Thymus (tissue), 11 donors: Measurements from ENCODE around the gene HSF4. TPM values are rescaled to one million over a fixed set of nuclear protein-coding genes. Genes with fewer than 3 reads are reported as not detected.

Experiments used
- DNase-seq, 9 donors: peaks; one replicate each; pipeline ENCODE4 v3.0.0-alpha.2; 2013; ENCODE audit warnings: low spot score in 9 of 9, low read depth in 6 of 9, missing footprints in 1 of 9
- H3K27ac ChIP-seq, 2 donors: one replicate each; pipeline ENCODE4 v1.5.1; 2013; ENCODE audit warnings: control low read depth in 1 of 2, low read depth in 1 of 2, low read length in 1 of 2, mild to moderate bottlenecking in 1 of 2, moderate library complexity in 1 of 2
- H3K27me3 ChIP-seq, 2 donors: one replicate each; pipeline ENCODE4 v1.5.1; 2013; ENCODE audit warnings: low read length in 1 of 2; ENCODE audit not compliant: control insufficient read depth in 2 of 2, insufficient read depth in 1 of 2
- H3K36me3 ChIP-seq, 2 donors: one replicate each; pipeline ENCODE4 v1.5.1; 2013; ENCODE audit warnings: low read length in 1 of 2, mild to moderate bottlenecking in 1 of 2, moderate library complexity in 1 of 2; ENCODE audit not compliant: control insufficient read depth in 2 of 2, insufficient read depth in 2 of 2
- H3K4me1 ChIP-seq, 2 donors: one replicate each; pipeline ENCODE4 v1.5.1; 2013; ENCODE audit warnings: low read length in 2 of 2; ENCODE audit not compliant: control insufficient read depth in 2 of 2, insufficient read depth in 2 of 2
- H3K4me3 ChIP-seq, 2 donors: one replicate each; pipeline ENCODE4 v1.5.1; 2013; ENCODE audit warnings: low read length in 2 of 2, control low read depth in 1 of 2, mild to moderate bottlenecking in 1 of 2
- H3K9me3 ChIP-seq, 2 donors: one replicate each; pipeline ENCODE4 v1.5.1; 2013; ENCODE audit warnings: low read length in 1 of 2, mild to moderate bottlenecking in 1 of 2; ENCODE audit not compliant: control insufficient read depth in 2 of 2, insufficient read depth in 1 of 2
- WGBS: extraction: QIAGEN DNeasy Blood & Tissue Kit; methylation state at CpG from one replicate; pipeline ENCODE4 v1.1.7; 2013; 5-methylcytosine and 5-hydroxymethylcytosine counted together
- polyA plus RNA-seq: library from polyadenylated mRNA; stranded (reverse); fragments of 200-250 nt; gene quantifications from one replicate; pipeline ENCODE4 v1.2.3, GENCODE V29; 2013
- total RNA-seq: library from RNA; stranded (reverse); fragments of 120-200 nt; gene quantifications from one replicate; pipeline ENCODE4 v1.2.4, GENCODE V29; 2013
- donor health status: healthy.

Gene HSF4
- total and polyA plus RNA-seq, 2 donors = 4.1 to 50.8 TPM

- WGBS = 98% methylated on average over 3 of the region's 3 CpGs
- Histone ChIP-seq H3K4me3 (no peak overlapping the region), H3K27me3 (no peaks in the 10 kb centered on the region), H3K36me3 (peaks cover 31 to 33% of the 10 kb centered on the region in 2 donors), H3K27ac (no peak overlapping the region), H3K4me1 (no peaks in the 10 kb centered on the region), H3K9me3 (no peaks in the 10 kb centered on the region)
- no peak for DNase-seq
These were observed 35.1 kb upstream of the HSF4 start for GRCh38 chr16:67129422-67129821.

DNA sequence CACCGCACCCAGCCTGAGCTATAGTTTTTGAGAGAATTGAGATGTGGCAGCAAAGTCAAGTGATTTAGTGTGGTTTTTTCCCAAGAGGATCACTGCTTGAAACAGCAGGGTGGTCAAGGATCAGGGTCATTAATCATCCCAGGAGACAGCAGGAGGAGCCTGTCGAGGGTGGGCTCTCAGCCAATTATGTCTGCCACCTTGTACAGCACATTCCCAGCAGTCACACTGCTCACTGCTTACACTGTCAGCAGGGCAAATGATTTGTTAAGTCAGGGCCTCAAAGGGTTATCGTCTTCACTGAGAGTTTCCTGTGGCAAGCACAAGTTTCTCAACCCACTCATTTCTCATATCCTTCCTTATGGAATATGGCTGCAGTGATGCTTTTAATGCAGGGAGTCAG lies 26.9 kb upstream of the HSF4 start:
- DNase-seq = no peak
- WGBS = 83% methylated on average over 3 of the region's 3 CpGs
- H3K36me3 ChIP-seq = peaks cover 58 to 70% of the 10 kb centered on the region in 2 donors

GRCh38 chr16:67141391-67141790 lies 23.2 kb upstream of the HSF4 start:
- no peak for DNase-seq
- H3K4me3 ChIP-seq = no peak overlapping the region
- over 99% methylated on average over 13 of the region's 13 CpGs for WGBS

More for the DNA sequence above, 26.9 kb upstream of the HSF4 start:
- Histone ChIP-seq H3K4me1 (no peaks in the 10 kb centered on the region), H3K9me3 (no peaks in the 10 kb centered on the region), H3K27me3 (no peaks in the 10 kb centered on the region), H3K4me3 (no peak overlapping the region), H3K27ac (no peak overlapping the region)

GRCh38 chr16:67142342-67142741 lies 22.2 kb upstream of the HSF4 start:
- no peaks in the 10 kb centered on the region for H3K27me3 ChIP-seq
- H3K4me3 ChIP-seq = no peak overlapping the region
- H3K27ac ChIP-seq = no peak overlapping the region
- no peak for DNase-seq
- H3K4me1 ChIP-seq = no peaks in the 10 kb centered on the region
- H3K36me3 ChIP-seq = peaks cover 71 to 84% of the 10 kb centered on the region in 2 donors
- WGBS = 97% methylated on average over 9 of the region's 9 CpGs
- no peaks in the 10 kb centered on the region for H3K9me3 ChIP-seq

More at GRCh38 chr16:67141391-67141790, 23.2 kb upstream of the HSF4 start:
- Histone ChIP-seq H3K9me3 (no peaks in the 10 kb centered on the region), H3K27ac (no peak overlapping the region), H3K27me3 (no peaks in the 10 kb centered on the region), H3K36me3 (peaks cover 61 to 79% of the 10 kb centered on the region in 2 donors), H3K4me1 (no peaks in the 10 kb centered on the region)

DNA sequence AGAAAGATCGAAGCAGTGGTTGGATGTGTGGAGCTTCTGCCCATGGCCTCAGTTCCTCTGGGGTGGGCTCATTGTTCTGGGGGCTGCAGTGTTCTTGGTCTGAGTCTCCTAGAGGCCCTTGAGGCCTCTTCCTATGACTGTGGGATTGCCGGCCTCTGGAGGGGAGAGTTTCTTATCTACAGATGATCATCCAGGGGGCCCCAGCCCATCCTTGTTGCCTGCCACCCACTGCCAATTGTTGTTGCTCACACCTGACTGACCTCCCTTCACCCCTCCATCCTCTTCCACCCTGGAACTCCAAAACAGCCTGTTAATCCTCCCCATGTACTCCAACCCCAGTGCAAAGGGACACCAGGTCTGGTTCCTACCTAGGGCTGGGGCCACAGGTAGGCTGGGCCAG lies 19.6 kb upstream of the HSF4 start:
- DNase-seq = no peak
- 99% methylated on average over 2 of the region's 2 CpGs for WGBS
- H3K4me3 ChIP-seq = no peak overlapping the region

DNA sequence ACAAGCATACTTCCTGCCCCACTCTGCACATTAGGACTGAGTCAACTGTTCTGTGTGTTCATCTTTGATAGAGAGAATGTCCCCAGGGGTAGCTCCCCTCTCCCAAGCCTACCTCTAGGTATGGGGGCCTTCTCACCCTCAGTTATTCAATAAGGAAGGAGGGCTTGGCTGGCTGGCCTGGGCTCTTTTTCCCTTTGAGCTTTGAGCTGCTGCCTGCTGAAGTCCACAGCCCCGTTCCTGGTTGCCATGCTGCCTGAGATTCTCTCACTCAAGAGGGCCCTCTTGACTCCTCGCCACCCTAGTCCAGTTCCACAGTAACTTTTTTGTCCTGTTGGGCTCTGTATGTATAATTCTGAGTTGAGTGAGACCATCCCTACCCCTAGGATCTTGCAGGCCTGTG lies 18.8 kb upstream of the HSF4 start:
- DNase-seq = no peak
- H3K4me3 ChIP-seq = no peak overlapping the region
- peaks cover 5 to 11% of the 10 kb centered on the region in 2 donors for H3K9me3 ChIP-seq
- H3K27ac ChIP-seq = no peak overlapping the region
- WGBS = 97% methylated on average over 2 of the region's 2 CpGs
- peaks cover 69 to 73% of the 10 kb centered on the region in 2 donors for H3K36me3 ChIP-seq
- H3K4me1 ChIP-seq = peaks cover 4 to 9% of the 10 kb centered on the region in 2 donors
- peaks cover 15 to 21% of the 10 kb centered on the region in 2 donors for H3K27me3 ChIP-seq

More for the DNA sequence above, 19.6 kb upstream of the HSF4 start:
- Histone ChIP-seq H3K4me1 (peaks cover 0 to 6% of the 10 kb centered on the region in 2 donors), H3K27ac (no peak overlapping the region), H3K27me3 (peaks cover 7 to 13% of the 10 kb centered on the region in 2 donors), H3K36me3 (peaks cover 77 to 81% of the 10 kb centered on the region in 2 donors), H3K9me3 (peaks cover 3 to 6% of the 10 kb centered on the region in 2 donors)

DNA sequence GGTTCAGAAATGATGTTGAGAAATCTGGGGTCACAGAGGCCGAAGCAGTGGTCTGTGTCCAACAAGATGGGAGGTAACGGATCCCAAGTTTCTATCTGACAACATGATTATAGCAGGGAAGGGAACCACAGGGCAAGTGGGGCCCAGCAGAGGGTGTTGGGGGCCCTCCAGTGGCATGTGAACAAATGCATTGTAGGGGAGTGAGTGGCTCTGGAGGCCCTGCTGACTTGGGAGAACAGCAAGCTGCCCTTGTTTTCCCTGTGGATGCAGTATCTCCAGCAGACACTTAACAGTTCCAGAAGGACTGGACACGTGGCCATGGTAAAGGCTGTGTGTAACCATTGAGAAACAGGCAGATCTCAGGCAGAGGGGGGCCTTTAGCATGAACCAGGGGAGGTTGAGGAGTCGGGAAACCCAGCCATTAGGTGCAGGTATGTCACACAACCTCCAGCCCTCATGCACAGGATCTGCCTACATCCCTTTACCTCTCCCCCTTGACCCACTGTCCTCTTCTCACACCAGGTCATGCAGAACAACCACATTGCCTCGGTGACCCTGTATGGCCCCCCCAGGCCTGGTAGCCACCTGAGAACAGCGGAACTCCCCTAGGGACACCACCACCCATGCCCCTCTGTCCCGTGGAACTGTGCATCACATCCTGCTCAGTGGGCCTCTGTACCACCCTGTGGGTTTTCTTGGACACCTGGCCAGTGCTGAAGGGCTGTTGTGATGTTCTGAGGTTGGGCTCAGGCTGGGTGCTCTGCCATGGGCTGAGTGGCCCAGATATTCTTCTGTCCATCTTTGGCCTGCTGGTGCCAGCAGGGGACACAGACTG lies 17.8 kb upstream of the HSF4 start:
- peaks cover 7 to 12% of the 10 kb centered on the region in 2 donors for H3K4me1 ChIP-seq
- H3K9me3 ChIP-seq = peaks cover 5 to 13% of the 10 kb centered on the region in 2 donors
- WGBS = 97% methylated on average over 7 of the region's 7 CpGs
- no peak overlapping the region for H3K27ac ChIP-seq
- H3K36me3 ChIP-seq = peaks cover 60 to 65% of the 10 kb centered on the region in 2 donors
- no peak overlapping the region for H3K4me3 ChIP-seq
- DNase-seq = no peak
- peaks cover 25 to 31% of the 10 kb centered on the region in 2 donors for H3K27me3 ChIP-seq

DNA sequence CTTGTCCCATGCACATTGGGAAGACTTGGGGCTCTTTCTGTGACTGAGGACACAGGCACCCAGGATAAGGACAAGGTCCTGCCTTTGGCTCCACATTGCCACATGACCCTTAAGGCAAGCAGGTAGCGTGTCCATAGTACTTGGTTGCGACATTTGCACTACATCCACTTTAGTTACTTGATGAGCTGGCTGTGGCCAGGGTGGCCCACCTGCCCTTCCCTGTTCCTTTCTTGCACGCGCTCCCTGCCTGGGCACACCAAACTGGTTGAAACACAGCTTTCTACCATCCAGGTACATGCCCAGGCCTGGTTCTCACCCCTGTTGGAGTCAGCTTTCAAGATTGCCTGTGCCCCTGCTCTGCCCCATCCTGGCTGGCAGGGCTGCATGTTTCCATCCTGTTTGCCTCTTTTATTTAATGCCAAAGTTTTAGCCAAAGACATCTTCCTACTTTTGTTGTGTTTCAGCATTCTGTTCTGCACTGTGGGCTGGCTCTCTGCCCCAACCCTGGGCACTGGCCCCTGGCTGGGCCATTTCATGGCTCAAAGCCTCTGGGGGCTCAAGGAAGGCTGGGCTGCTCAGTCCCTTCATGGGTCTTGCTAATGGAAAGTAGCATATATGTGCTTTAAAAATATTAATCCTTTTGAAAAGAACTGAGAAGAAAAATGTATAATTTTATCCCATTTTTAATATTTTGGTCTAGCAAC lies 17.0 kb upstream of the HSF4 start:
- Histone ChIP-seq H3K9me3 (peaks cover 5 to 13% of the 10 kb centered on the region in 2 donors), H3K4me1 (peaks cover 7 to 12% of the 10 kb centered on the region in 2 donors), H3K36me3 (peaks cover 51 to 60% of the 10 kb centered on the region in 2 donors), H3K4me3 (no peak overlapping the region), H3K27me3 (peaks cover 28 to 40% of the 10 kb centered on the region in 2 donors), H3K27ac (no peak overlapping the region)
- 97% methylated on average over 4 of the region's 4 CpGs for WGBS
- DNase-seq = no peak

DNA sequence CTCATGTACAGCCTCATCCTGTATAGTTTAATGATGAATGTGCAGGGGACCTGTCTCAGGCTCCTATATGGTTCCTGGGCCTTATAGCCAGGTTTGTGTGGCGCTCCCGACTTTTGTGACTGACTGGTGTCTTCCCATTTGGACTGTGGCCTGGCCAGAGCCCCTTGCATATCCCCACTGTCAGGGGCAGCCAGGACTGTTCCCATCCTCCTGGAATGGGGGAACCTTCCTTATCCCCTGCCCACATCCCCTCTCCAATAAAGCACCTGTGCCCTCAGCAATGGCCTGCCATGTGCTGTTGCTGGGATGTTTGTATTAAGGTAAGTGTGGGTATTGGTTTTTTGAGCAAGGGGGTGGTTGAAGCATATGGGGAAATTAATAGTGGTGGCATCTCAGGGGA lies 16.3 kb upstream of the HSF4 start:
- Histone ChIP-seq H3K4me3 (no peak overlapping the region), H3K36me3 (peaks cover 46 to 58% of the 10 kb centered on the region in 2 donors), H3K4me1 (peaks cover 7 to 12% of the 10 kb centered on the region in 2 donors), H3K9me3 (peaks cover 5 to 13% of the 10 kb centered on the region in 2 donors), H3K27me3 (peaks cover 32 to 46% of the 10 kb centered on the region in 2 donors), H3K27ac (no peak overlapping the region)
- 95% methylated on average over 2 of the region's 2 CpGs for WGBS
- no peak for DNase-seq
